SHP77 treated with DMSO at 0.1 percent for 48 hours (cell line): Measurements from ENCODE around the gene HBS1L.

Source experiments
- DNase-seq: peaks from one replicate; lab custom pipeline; 2025; lab: John Stamatoyannopoulos, UW

The HBS1L gene

DNA sequence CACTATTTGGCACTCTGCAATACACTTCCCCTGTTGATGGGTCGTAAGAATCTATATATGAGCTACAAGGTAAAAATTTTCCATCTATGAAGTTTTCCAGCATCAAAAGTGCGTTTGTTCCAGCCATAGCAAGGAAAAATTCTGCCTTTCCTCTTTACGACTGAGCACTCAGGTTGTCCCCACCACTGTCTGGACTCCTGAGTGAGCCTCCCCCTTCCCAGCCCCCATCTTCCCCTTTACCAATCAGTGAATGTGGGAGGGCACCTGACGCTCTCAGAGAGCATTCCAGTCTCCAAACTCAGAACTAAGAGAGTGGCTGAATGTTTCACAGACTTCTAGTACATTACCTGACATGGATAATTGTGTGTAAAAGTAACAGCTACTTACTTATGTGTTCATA is 104.7 kb downstream of the HBS1L start, which contains the start of gene ALDH8A1:
TSS of gene ALDH8A1 (minus strand) at position 175 of the 400 bp plus-strand sequence. CDS start at position 127, 48 bp downstream.
- no peak for DNase-seq

DNA sequence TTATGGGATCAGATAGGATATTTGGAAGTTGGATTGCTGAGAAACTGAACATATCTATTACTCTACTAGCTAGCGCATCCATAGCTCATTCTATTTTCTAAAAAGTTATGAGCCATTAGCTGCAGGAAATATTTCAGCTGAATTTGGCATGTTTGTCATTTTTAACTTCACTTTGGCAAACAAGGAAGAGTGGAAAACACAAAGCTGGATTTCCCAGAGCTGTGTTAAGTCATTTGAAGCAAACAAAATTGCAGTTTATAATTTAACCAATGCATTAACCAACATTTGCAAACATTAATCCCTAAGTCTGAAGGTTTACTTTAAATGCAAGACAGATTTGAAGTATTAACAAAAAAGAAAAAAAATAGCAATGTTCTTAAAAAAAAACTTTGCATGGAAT is 105.9 kb downstream of the HBS1L start:
- DNase-seq = no peak

DNA sequence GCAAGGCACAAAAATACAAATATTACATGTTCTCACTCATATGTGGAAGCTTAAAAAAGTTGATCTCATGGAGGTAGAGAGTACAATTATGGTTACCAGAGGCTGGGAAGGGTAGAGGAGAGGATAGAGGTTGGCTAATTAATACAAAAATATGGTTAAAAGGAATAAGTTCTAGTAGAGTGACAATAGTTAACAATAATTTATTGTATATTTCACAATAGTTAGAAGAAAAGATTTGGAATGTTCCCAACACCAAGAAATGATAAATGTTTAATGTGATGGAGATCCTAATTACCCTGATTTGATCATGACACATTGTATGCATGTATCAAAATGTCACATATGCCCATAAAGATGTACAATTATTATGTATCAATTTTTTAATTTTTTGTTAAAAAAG is 106.5 kb downstream of the HBS1L start:
- DNase-seq = no peak

GRCh38 chr6:134945045-134945444 is 109.6 kb downstream of the HBS1L start:
- DNase-seq = no peak

DNA sequence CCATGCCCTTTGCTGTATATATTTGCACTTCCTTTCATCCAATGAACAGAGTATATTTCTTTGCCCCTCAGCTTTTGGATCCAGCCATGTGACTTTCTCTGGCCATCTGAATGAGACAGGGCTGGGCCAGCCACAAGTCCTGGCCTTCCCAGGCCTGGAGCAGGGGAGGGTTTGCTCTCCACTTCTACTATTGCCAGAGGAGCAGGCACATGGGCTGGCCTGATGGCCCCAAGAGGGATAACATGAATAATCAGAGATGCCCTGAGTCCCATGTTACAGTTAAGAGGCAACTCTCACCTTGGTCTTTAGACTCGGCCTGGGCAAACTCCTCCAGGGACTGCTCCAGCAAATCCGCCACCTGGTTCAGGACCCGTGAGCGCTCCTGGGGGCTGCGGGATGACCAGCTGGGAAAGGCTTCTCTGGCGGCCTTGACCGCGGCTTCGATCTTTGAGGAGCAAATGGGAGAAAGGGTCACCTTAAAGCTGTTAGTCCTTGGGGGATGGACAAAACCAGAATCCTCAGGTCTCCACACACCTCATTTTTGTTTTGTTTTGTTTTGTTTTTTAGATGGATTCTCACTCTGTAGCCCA is 111.0 kb downstream of the HBS1L start:
- DNase-seq = no peak

- no peak for DNase-seq
Measured at GRCh38 chr6:134938896-134939295, 115.7 kb downstream of the HBS1L start.

DNA sequence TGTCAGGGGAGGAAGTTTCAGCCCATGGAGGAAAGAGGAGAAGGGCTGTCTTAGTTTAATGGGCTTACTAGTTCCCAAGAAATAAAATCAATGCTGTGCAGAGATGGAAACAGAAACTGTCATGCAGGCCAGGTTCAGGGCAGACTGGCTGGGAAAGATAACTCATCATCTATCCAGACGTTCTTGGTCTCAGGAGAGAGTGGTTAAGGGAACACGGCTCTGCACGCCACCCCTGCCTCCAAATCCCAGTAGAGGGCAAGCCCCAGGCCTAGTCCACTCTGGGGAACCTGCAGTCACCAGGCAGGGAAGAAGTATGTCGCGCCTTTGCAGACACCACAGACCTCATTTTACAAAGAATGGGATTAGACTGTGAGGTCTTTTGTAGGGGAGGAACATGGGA is 117.2 kb downstream of the HBS1L start:
- no peak for DNase-seq

DNA sequence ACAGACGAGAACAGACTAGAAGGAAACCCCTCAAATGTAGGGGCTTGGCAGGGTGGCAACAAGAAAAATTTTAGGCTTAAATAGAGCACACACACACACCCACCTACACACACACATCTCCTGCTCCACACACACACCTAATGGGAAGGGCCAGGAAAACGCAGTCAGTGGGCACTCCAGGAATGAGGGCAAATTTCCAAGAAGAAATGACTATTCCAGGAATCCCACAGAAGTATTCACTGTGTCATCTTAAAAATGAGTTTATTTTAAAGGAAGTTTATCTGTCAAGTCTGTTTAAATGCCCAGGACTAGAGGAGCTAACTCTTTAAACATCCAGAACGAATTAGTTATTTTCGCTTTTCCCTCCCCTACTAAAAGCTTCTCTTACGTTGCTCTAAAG is 117.7 kb downstream of the HBS1L start:
- DNase-seq = no peak

DNA sequence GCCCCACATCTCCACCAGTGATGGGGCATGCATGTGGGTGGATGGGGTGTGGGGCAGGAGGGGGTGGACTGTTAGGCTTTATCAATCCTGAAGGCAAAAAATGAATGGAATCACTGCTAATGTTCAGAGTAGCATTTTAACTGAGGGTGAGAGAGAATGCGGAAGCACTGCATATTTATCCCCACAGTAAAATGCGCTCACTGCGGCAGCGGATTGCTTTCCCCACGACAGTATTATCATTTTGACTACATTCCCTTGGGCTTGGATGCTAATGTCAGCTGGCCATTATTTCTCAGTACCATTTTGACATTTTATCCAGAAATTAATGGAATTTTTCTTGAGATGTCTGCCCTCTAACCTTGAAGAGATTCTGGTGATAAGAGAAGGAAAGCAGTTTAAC is 118.1 kb downstream of the HBS1L start:
- DNase-seq = no peak

DNA sequence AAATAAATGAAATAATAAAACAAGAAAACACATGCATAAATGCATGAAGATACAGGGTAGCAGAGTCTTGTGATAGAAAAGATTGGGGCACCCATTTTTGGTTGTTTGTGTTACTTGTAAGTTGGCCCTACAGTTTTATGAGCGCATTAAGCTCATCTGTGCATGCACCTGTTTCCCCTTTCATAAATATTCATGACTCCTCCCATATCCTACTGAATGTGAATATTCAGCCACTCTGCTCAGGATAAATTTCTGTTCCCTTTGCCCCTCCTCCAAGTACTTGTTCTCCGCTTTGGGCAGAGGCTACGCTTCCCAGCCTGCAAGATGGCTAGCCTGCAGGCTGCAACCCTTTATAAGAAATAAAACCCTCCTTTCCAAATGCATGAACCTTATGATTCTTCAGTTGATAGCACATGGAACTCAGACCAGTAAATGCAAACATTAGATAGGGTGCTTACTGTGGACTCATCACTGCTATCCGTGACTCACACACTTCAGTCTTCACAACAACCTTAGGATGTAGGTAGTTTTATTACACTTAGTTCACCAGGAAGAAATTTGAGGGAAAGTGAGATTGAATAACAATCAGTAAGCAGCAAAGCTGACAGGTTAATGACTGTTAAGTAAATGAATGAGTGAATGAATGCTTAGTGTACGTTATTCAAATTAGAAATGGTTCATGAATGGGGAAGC is 119.7 kb downstream of the HBS1L start:
- no peak for DNase-seq

DNA sequence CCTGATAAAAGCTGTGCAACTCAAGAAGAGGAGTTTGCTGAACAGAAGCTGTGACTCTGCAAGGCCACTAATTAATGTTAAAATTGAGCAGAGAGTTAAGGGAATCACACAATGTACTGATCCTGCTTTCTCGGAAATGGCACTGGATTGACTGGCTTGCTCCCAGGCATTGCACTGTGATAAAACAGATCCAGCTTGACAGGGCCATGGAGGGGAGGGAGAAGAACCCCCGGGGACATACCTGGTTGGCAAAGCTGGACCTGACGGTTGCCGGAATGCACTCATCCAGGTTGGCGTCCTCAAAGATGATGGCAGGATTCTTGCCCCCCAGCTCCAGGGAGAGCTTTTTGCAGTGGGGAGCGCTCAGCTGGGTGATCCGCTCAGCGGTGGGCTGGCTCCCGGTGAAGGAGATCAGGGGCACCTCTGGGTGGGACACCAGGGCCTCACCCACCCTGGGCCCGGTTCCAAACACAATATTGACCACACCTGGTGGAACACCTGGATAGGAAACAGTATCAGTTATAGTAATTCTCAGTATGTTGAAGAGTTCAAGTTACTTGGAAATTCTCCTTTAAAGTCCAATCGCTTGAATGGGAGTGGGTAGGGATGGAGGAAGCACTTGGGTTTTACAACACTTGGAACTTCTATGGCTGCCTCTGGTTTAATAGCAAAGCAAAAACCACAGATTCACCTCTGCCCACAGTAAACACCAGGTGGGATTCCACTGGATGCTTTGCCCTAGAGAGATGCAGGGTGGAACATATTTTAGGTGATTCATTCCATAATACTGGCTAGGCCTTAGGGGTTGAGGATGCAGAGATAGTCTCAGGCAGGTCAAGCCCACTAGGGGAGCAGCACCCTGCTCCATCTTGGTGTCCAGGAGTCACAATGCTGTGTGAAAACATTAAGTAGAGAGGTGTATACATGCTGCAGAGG is 121.8 kb downstream of the HBS1L start:
- no peak for DNase-seq

DNA sequence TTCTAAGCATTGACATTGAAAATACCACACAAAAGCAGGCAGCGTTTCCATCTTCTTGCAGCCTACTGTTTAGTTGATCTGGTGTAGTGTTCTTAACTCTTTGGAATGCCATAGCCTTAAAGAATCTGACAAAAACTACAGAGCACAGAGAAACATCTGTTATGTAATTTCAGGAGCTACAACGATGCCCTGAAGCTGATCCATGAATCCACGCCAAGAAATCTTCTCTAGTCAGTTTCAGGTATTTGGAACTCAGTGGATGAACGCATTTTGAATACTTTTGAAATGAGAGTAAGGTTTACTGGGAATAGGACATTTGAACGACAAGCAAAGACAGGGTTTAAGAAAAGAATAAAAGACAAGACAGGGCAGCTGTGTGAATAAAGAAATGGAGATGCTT is 122.5 kb downstream of the HBS1L start:
- DNase-seq = no peak

DNA sequence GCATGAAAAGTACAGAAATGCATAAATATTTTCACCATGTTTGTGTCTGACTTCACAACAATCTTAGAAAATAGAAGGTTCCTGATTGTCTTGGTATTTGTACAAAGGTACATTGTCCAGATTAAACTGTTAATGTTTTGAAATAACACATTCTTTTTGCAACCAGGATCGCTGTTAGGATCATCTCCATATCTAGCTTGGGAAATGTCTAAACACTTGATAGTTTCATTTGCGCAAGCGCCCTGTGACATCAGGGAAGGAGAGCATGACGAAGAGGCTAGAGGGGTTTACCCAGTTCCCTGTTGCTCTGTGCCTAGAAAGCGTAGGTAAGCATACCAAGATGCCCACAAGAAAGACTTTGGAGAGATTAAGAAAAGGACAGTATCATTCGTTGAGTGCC is 124.2 kb downstream of the HBS1L start:
- DNase-seq = no peak

DNA sequence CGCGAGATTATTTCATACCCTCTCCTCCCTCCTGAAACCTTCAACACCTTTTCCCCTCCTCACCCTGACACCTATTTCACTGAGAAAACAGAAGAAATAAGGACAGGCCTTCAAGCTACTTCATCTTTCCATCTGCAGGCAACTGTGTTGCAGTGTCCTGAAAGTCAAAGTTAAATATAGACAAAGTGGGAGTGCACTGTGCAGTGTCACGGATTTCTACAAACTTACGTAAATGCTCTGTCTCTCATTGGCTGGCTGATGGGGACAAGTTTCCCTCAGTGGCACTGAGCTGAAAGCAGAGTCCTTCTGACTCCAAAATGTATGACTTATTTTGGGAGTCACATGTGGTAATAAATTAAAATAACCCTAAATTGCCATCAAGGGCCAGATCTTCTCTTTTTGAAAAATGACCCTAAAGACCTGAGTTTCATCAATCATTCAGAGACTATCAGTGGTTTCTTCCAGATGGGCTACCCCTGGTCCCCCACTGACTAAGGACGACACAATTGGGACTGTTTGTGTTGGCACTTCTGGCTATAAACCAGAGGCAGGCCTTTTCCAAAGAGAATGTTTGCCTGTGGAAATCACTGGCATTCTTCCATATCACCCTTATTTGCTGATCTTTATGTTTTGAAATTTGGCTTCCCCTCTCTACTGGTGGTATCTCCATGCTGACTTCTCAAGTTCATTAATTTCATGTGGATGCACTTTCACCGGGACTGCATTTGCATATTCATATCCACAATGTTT is 126.3 kb downstream of the HBS1L start:
- DNase-seq = no peak

- DNase-seq = no peak
Measured at GRCh38 chr6:134925800-134926199, 128.8 kb downstream of the HBS1L start.

- no peak for DNase-seq
Measured at GRCh38 chr6:134921721-134922261, 132.8 kb downstream of the HBS1L start.

GRCh38 chr6:134921276-134921675 is 133.3 kb downstream of the HBS1L start:
- no peak for DNase-seq

GRCh38 chr6:134920422-134920821 is 134.2 kb downstream of the HBS1L start:
- no peak for DNase-seq

DNA sequence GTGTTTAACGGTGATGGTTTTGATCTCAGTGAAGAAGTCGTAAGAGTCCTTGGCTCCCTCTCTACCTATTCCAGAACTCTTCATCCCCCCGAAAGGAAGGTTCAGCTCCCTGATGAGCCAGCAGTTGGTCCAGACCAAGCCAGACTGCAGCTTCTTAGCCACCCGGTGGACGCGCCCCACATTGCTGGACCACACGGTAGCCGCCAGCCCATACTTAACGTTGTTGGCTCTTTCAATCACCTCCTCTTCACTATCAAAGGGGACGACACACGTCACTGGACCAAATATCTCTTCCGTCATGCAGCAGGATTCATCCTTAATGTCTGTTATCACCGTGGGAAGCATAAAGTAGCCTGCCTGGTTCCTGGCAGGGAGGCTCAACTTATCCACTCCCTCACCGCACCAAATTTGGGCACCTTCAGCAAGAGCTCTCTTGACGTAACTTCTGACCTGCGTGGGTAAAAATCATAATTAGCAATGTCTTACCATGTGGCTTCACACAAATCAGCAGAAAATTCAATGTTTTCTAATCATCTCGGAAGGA is 136.1 kb downstream of the HBS1L start:
- no peak for DNase-seq

GRCh38 chr6:134911547-134911946 is 143.1 kb downstream of the HBS1L start:
- DNase-seq = no peak

DNA sequence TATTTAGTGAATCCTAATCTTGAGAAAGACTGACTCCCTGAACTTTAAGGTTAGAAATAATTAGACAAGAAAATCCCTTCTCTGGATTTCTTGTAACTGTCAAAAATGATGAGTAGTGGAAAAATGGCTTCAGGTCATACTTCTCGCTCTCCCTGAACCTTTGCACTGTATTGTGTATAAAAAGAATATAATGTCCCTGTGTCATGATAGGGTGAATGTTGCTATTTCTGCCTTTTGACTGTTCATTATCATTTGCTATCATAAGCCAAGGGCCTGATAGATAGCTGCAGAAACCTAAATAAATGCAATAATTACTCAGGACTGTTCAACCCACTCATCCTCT is 144.1 kb downstream of the HBS1L start:
- no peak for DNase-seq
